Measurements from ENCODE around the gene TMEM161A. TPM values are rescaled to one million over a fixed set of nuclear protein-coding genes. Genes with fewer than 3 reads are reported as not detected.
"Not testable (repeated sequence)": the region's sequence is repeated elsewhere in the genome, so short reads cannot be mapped to it uniquely, and the experiment has no call there.

Gene TMEM161A
- polyA plus RNA-seq, 12 donors: 13.3 to 30.7 (median 21.5) TPM; not detected in 1

DNA sequence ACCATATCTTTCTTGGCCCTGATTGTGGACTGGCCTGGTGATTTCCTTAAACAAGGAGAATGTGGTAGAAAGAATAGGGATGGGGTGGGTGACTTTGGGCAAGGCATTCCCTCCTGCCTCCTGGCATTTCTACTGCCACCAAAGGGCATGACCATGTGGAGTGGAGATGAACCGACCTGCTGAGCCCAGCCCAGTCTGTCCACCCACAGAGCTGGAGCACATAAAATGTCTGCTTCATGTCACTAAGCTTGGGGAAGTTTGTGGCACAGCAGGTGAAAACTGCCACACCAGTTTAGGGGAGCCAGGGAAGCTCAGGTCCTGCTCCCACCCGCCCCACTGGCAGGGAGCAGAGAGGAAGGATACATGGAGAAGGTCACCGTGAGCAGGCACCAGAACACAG, 6.3 kb downstream of the TMEM161A start:
- DNase-seq: no peak

DNA sequence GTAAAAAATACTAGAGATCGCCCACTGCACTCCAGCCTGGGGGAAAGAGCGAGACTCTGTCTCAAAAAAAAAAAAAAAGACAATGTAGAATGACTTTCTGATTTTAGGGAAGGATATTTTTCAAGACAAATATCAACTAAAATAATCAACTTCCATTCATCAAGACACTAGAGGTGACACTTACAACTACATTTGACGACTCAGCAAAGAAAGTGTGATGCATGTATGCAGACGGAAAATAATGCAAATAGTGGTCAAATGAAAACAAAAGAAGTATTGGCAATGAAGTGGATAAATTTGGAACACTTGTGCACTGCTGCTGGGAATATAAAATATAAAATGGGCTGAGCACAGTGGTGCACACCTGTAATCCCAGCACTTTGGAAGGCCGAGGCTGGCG, 12.2 kb downstream of the TMEM161A start:
- no peak for DNase-seq

DNA sequence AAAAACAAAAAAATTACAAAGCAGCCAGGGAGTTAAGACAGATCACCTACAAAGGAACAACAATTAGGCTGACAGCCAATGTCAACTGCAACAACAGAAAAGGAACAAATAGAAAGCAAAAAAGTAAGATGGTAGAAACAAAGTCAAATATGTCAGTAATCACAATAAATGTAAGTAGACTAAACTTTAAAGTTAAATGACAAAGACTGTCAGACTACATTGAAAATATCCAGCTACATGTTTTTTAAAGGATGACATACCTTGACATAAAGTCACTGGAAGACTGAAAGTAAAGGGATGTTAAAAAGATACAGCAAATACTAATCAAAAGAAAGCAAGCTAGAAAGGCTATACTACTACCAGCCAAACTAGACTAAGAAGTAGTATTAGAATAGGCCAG, 14.9 kb downstream of the TMEM161A start:
- DNase-seq: no peak

DNA sequence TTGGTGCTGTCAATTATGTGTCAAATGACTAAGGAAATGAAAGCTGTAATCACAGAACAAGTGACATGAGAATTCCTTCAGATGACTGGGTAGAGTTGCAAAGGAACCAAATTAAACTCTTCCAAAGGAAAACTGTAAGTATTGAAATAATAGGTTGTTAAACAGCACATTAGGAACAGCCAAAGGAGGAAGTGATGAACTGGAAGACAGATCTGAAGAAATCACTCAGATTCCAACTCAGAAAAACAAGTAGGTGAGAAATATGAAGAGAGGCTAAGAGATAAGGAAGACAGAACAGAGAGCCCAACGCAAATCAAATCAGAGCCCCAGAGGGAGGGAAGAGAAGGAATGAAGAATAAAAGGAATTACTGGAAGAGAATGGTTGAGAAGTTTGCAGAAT, 15.4 kb downstream of the TMEM161A start:
- DNase-seq: no peak

DNA sequence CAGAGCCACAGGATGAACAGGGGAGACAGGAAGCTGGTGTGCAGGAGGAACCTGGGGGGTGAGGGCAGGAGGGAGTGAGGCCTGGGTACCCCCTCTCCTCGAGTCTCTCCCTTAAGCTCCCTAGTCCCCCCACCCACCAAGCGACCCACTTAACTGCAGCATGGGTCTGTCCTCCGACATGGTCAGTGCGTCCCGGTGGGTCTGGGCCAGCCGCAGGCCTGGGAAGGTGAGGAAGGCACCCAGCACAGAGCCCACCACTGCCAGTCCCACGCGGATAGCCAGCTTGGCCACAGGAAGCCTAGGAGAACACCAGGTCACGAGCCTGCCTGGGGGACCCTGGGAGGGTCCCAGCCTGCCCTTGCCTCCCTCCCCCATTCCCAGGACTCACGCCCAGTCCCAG, 16.9 kb downstream of the TMEM161A start:
- DNase-seq: no peak

DNA sequence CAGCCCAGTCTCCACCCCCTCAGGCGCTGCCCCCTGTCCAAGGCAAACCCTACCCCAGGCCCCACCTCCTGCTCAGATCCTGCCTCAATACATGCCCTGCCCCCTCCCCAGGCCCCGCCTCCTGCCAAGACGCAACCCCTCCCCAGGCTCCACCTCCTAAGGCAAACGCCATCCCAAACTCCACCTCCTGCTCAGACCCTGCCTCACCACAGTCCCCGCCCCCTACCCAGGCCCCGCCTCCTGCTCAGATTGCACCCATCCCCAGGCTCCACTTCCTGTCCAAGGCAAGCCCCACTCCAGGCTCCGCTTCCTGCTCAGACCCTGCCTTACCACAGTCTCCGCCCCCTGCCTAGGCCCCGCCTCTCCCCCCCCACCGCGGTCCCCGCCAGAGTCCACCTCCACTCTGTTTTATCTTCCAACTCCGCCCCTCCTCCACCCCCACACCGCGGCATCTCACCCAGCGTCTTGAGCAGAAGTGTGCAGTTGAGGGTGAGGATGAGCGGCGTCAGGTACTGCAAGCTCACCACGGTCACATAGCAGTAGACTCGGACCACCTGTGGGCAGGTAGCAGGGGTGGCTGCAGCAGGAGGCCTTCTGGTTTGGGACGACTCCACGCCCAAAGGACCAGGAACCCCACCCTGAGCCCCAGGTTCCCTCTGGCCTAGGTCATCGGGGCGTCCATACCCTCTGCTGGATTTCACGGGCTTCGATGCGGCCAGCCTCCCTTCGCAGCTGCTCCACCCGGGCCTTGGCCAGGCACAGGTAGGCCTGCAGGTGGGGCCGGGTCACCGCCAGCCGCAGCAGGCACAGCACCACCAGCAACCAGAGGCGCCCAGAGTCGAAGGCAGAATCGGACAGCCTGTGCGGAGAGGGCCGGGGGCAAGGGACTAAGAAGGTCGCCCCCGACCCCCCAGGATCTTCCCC, 17.7 kb downstream of the TMEM161A start:
- no peak for DNase-seq

DNA sequence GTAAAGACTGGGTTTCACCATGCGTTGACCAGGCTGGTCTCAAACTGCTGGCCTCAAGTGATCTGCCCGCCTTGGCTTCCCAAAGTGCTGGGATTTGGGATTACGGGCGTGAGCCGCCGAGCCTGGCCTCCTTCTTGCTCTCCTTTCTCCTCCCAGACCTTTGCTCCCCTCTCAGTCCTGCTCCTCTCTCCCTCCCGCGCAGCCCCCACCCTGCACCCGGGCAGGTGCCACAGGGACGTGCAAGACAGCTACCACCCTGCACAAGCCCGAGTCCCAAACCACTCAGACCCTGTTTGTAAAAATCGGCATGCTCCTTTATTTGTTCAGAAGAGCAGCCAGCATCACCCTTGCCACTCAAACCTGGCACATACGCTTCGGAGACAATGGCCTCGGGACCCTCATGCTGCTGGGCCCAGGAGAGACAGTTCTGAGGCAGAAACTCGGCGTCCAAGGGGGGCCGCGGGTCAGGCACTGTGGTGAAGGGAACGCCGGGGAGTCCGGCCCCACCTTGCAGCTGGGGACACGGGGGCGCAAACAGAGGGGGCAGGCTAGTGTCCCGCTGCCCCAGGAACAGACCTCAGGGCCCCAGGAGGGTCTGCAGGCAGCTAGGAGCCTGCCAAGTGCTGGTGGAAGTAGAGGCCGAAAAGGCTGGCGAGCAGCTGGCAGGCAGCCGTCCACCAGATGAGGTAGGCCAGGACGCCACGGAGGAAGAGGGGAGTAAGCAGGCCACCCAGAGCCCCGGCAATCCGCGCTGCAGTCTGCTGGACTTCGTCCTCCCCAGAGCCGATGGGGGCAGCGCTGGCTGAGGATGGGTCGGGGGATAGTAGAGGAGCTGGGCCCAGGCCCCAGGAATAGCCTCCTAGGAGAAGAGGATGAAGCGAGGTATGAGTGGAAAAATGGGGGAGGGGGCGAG, 18.7 kb downstream of the TMEM161A start:
- no peak for DNase-seq

DNA sequence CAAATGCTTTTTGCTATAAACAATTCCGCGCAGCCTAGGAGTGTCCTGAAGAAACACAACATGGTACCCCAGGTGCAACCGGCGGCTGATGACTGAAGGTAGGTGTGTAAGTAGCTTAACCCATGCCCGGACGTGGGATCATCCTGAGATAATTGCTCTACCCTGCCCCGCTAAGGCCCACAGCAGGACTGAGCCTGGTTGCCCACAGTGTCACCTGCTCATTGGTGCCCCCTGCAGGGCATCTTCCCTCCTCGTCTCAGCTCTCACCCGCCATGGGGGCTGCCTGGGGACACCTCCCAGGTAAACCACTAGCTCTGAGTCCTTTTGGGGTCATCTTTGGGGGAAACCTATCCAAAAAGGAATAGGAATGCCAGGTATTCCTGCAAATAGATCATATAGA, 22.3 kb downstream of the TMEM161A start:
- no peak for DNase-seq

DNA sequence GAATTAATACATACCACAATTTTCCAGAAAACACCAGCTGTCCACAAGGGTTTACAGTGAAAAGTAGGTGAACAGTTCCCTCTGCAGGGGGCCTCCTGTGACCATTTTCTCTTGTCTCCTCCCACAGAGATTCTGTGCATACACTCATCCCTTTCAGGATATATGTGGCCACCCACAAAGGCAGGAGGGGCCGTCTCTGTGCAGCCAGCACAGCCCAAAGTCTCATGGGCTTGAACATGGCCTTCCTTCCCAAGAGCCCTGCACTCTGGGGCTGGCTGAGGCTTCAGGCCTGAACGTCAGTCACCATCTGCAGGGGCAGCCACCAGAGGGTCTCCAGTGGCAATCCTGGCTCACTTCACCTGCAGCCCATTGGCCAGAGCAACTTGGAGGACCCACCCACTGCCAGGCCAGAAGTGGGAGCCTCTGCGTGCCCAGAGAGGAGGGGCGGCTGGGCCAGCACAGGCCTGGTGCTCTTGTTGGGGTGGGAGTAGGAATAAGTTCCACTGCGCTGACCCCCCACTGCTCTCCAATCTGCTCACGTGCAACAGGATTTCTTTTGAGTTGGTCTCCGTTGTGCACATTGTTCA, 25.1 kb downstream of the TMEM161A start:
- DNase-seq: no peak

DNA sequence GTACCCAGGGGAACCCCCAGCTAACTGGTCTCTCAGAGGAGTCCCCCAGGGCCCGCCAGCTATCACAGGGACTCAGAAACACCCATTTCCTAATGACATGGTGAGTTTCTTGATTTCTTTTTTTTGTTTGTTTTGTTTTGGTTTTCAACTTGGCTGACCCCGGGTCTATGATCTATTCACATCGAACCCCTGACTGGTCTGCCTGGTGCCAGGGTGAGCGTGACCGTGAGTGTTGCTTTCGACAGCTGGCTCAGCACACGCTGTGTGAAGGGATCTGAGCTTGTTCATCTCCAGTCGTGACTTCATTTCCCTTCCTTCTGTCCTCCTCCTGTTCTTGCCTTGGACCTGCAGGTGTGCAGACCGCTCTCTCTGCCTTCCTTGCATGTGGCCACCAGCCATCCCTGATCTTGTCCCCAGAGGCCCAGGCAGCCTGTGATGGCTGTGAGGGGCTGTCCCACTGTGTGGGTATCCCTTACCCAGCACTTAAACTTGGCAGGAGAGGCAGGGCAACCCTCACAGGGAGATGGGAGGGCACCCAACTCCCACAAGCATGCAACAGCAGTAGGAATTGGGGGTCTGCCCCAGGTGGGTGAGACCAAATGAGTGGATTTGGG, 26.2 kb downstream of the TMEM161A start:
- no peak for DNase-seq

DNA sequence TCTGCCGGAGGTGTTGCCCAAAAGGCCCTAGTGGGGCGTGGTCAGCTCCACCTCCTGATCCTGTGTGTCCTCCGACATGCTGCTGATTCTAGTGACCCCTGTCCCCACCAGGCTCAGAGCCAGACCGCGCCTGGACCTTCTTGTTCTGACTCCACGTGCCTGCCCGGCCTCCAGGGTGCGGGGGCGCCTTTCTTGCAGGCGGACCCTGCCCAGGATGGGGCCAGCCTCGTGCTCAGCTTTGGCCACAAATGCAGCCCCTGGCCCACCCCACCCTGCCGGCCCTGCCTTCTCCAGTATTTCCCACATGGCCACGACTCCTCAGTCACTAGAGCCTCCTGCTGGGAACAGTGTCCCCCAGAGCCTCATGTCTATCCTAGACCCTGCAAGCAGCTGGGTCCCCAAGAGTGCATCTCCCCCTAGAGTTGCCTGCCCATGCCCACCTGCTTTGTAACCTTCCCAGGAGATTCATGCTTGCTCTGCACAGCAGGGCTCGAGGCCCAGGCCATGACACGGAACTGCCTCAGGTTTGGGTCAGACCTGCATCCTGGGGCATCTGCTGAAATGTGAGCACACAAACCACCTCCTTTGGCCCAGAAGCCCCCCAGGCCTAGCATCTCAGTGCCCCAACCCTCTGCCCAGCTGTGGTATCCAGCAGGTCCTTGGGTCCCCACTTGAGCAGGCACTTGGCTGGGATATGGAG, 27.0 kb downstream of the TMEM161A start:
- no peak for DNase-seq

DNA sequence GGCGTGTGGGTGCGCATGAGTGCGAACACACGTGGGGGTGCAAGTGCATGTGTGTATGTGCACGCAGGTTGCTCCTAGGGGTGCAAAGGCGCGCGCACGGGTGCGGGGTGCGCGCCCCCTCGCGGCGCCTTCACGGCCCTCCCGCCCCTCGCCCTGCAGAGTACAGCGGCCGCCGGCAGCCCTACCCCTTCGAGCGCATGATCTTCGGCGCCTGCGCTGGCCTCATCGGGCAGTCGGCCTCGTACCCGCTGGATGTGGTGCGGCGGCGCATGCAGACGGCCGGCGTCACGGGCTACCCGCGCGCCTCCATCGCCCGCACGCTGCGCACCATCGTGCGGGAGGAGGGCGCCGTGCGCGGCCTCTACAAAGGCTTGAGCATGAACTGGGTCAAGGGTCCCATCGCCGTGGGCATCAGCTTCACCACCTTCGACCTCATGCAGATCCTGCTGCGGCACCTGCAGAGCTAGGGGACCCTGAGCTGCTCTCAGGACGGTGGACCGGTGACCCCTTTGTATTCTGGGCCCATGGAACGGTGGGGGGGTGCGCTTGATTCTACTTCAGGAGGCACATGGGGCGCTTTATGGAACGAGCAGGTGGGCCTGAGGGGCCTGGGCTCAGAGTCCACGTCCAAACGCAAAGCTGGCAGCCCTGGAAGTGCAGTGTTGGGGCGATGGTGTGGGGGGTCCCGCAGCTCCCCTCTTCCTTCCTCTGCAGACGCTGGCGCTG, 27.7 kb downstream of the TMEM161A start:
- no peak for DNase-seq

DNA sequence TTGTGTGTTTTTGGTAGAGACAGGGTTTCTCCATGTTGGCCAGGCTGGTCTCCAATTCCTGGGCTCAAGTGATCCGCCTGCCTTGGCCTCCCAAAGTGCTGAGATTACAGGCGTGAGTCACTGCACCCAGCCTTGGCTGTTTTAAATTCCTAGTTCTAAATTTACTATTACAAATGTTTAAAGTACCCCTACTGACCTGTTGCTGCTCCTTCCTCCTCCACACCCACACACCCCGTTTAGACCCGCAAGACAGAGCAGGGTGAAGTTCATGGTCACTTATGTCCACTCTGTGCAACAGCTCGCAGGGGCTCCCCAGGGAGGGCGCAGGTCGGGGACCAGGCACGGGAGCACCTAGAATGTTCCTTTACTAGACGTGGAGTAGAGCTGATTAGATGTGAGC, 28.7 kb downstream of the TMEM161A start:
- DNase-seq: no peak

DNA sequence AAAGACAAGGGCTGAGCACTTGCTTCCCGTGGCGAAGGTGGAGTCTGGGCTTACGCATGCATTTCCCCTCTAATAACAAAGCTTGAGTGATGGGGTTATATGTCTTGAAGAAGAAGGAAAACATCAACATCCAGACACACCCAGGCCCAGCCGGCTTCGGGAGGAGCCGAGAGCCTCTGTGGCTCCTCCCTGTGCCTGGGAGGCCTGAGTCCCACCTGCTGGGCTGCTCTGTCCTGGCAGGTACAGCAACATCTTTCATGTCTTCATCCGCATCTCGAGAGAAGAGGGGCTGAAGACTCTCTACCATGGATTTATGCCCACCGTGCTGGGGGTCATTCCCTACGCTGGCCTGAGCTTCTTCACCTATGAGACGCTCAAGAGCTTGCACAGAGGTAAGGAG, 30.6 kb downstream of the TMEM161A start:
- no peak for DNase-seq

DNA sequence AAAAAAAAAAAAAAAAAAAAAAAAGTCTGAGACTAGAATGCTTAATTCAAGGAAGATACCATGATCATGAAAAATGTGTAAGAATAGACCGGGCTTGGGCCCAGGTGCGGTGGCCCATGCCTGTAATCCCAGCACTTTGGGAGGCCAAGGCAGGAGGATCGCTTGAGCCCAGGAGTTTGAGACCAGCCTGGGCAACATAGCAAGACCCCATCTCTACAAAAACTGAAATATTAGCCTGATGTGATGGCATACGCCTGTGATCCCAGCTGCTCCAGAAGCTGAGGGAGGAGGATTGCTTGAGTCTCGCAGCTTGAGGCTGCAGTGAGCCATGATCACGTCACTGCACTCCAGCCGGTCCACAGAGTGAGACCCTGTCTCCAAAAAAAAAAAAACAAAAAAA, 31.3 kb downstream of the TMEM161A start:
- not testable (repeated sequence) for DNase-seq

DNA sequence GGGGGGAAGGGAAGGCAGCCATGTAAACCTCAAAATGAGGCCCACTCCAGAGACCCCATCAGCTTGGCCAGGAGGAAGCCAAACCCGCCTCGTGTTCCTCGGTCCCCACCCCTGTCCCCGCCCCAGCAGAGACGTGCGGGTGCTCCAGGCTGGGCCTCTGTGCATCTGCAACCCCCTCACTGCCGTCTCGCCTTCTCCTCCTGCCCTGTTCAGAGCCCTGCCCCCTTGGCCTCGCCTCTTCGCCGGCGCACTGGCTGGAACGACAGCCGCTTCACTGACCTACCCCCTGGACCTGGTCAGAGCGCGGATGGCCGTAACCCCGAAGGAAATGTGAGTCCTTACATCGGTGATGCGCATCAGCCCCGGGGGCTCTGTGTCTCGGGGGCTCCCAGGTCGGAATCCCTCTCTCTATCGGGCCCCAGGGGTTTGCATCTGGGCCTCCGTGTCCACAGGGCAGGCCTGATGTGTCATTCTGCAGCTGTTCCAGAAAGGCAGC, 32.2 kb downstream of the TMEM161A start:
- DNase-seq: no peak

DNA sequence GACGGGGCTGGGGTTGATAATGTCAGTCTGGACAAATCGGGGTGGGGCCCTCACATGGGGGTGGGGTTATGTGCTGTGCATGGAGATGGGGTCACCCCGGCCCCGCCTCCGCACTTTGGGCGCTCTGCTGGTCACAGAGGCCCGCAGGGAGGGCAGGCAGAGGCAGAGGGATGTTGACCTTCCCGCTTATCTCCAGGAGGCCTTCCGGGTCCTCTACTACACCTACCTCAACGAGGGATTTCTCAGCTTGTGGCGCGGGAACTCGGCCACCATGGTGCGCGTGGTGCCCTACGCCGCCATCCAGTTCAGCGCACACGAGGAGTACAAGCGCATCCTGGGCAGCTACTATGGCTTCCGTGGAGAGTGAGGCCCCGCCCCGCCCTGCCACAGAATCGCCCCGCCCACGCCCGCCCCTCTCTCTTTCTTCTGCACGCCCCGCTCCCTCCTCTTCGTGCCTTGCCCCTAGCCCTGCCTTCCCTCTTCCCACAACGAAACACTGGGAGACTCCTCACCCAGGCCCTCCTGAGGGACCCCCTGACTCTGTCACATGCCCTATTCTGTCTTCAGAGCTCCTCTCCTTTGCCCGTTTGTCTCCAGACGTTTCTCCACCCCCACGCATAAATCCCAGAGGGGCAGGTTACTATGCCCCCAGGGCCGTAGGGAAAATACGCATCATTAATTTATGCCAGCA, 32.8 kb downstream of the TMEM161A start:
- DNase-seq: peak; percentile 46

DNA sequence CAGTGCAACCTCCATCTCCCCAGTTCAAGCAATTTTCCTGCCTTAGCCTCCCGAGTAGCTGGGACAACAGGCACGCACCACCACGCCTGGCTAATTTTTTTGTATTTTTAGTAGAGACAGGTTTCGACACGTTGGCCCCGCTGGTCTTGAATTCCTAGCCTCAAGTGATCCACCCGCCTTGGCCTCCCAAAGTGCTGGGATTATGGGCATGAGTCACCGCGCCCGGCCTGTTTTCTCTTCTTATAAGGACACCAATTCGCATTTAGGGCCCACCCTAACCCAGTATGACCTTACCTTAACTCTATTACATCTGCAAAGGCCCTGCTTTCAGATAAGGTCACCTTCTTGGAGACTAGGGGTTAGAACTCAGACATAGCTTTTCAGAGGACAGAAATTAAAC, 35.1 kb downstream of the TMEM161A start:
- no peak for DNase-seq

DNA sequence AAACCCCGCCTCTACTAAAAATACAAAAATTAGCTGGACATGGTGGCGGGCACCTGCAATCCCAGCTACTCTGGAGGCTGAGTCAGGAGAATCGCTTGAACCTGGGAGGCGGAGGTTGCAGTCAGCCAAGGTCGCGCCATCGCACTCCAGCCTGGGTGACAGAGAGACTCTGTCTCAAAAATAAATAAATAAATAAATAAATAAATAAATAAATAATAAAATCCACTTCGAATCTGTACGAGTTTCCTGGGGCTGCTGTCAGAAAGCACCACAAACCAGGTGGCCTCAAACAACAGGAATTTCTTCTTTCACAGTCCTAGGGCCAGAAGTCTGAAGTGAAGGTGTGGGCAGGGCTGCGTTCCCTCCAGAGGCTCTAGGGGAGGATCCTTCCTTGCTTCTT, 35.7 kb downstream of the TMEM161A start:
- not testable (repeated sequence) for DNase-seq

DNA sequence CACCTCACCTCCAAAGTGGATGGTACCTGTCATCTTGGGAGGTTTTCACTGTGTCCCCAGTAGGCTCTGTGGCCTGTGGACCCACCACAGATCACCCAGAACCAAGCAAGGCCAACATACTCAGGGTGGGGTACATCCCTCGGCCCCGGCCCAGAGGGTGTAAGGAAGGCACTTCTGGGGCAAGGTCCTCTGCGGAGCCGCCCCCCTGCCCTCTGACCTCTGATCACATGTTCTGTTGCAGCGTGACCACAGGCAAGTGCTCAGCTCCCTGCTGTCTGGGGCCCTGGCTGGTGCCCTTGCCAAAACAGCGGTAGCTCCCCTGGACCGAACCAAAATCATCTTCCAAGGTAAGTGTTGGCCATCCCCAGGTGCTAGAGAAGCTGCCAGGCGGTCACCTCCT, 36.7 kb downstream of the TMEM161A start:
- DNase-seq: no peak
